ENCODE measurements around the gene SEPTIN11. TPM values are rescaled to one million over a fixed set of nuclear protein-coding genes. Genes with fewer than 3 reads are reported as not detected.

Gene SEPTIN11
- polyA plus RNA-seq, 1 donor (not counting 4 experiments of a cell fraction or from before 2014, with no cell fraction given), result 99.3 TPM

GRCh38 chr4:76997077-76997476, 47.5 kb downstream of the SEPTIN11 start:
- Histone ChIP-seq H3K27ac (ENCODE audit: control insufficient read depth, insufficient read depth, low read length) (no peak overlapping the region), H3K9me1 (ENCODE audit: control insufficient read depth, extremely low read depth, insufficient read depth, low read length) (no peaks in the 10 kb centered on the region), H3K27me3 (ENCODE audit: control insufficient read depth, extremely low read depth, insufficient read depth, low read length) (no peaks in the 10 kb centered on the region), H3K9me3 (ENCODE audit: control insufficient read depth, low read depth, low read length) (no peaks in the 10 kb centered on the region), H4K20me1 (ENCODE audit: control insufficient read depth, extremely low read depth, insufficient read depth, low read length) (no peaks in the 10 kb centered on the region), H2AFZ (ENCODE audit: control insufficient read depth, low read length) (no peak overlapping the region), H3K9ac (ENCODE audit: control insufficient read depth, extremely low read depth, insufficient read depth, low read length) (no peak overlapping the region), H3K4me3 (ENCODE audit: control insufficient read depth in 2 of 3, extremely low read depth in 1 of 3, insufficient read depth in 2 of 3, low read depth in 1 of 3, low read length in 3 of 3) (no peak overlapping the region), H3K4me1 (ENCODE audit: control insufficient read depth, extremely low read depth, insufficient read depth, low read length) (peaks cover 5% of the 10 kb centered on the region), H3K79me2 (ENCODE audit: control insufficient read depth, insufficient read depth, low read length) (peaks cover 17% of the 10 kb centered on the region), H3K4me2 (ENCODE audit: control insufficient read depth, extremely low read depth, insufficient read depth, low read depth, low read length) (no peak overlapping the region), H3K36me3 (ENCODE audit: control insufficient read depth in 2 of 2, extremely low read depth in 1 of 2, insufficient read depth in 2 of 2, low read length in 2 of 2) (peaks cover 6 to 19% of the 10 kb centered on the region in 2 experiments)
- dilution Hi-C loops (cut with MboI; ENCODE audit: extremely low pct_ligation_motif_present, low sequenced_read_pairs), result no loop called here
- no peak for TF ChIP-seq CTCF (optimal IDR thresholded peaks at IDR 0.05 in 1 of 3, IDR thresholded peaks at IDR 0.05 in 1 of 3, conservative IDR thresholded peaks at IDR 0.05 in 1 of 3; ENCODE audit: extremely low read depth in 1 of 3, insufficient read depth in 2 of 3, low read length in 3 of 3)
- TF ChIP-seq EZH2 (IDR thresholded peaks at IDR 0.05; ENCODE audit: low read length), result no peak
- no peak for DNase-seq (ENCODE audit: low read depth, low spot score)
- FAIRE-seq, result no peak

- Histone ChIP-seq H3K9ac (ENCODE audit: control insufficient read depth, extremely low read depth, insufficient read depth, low read length) (no peak overlapping the region), H3K4me3 (ENCODE audit: control insufficient read depth in 2 of 3, extremely low read depth in 1 of 3, insufficient read depth in 2 of 3, low read depth in 1 of 3, low read length in 3 of 3) (no peak overlapping the region), H3K27me3 (ENCODE audit: control insufficient read depth, extremely low read depth, insufficient read depth, low read length) (no peaks in the 10 kb centered on the region), H3K9me3 (ENCODE audit: control insufficient read depth, low read depth, low read length) (no peaks in the 10 kb centered on the region), H3K4me1 (ENCODE audit: control insufficient read depth, extremely low read depth, insufficient read depth, low read length) (peaks cover 10% of the 10 kb centered on the region), H3K9me1 (ENCODE audit: control insufficient read depth, extremely low read depth, insufficient read depth, low read length) (no peaks in the 10 kb centered on the region), H3K36me3 (ENCODE audit: control insufficient read depth in 2 of 2, extremely low read depth in 1 of 2, insufficient read depth in 2 of 2, low read length in 2 of 2) (peaks cover 6 to 19% of the 10 kb centered on the region in 2 experiments), H3K4me2 (ENCODE audit: control insufficient read depth, extremely low read depth, insufficient read depth, low read depth, low read length) (no peak overlapping the region), H3K27ac (ENCODE audit: control insufficient read depth, insufficient read depth, low read length) (no peak overlapping the region), H2AFZ (ENCODE audit: control insufficient read depth, low read length) (no peak overlapping the region), H3K79me2 (ENCODE audit: control insufficient read depth, insufficient read depth, low read length) (peaks cover 13% of the 10 kb centered on the region), H4K20me1 (ENCODE audit: control insufficient read depth, extremely low read depth, insufficient read depth, low read length) (no peaks in the 10 kb centered on the region)
- TF ChIP-seq CTCF (optimal IDR thresholded peaks at IDR 0.05 in 1 of 3, IDR thresholded peaks at IDR 0.05 in 1 of 3, conservative IDR thresholded peaks at IDR 0.05 in 1 of 3; ENCODE audit: extremely low read depth in 1 of 3, insufficient read depth in 2 of 3, low read length in 3 of 3), result no peak
- no peak for TF ChIP-seq EZH2 (IDR thresholded peaks at IDR 0.05; ENCODE audit: low read length)
- DNase-seq (ENCODE audit: low read depth, low spot score), result no peak
- FAIRE-seq, result no peak
- dilution Hi-C loops (cut with MboI; ENCODE audit: extremely low pct_ligation_motif_present, low sequenced_read_pairs), result no loop called here
Measured at GRCh38 chr4:76997532-76997931, 48.0 kb downstream of the SEPTIN11 start.

All from keratinocyte (primary cell).